Gastrocnemius medialis (tissue), 4 donors: ENCODE results near the gene TRIM8. TPM values are rescaled to one million over a fixed set of nuclear protein-coding genes. Genes with fewer than 3 reads are reported as not detected.

ENCODE experiments used
- ATAC-seq, 2 donors: fragments of 150-250 bp; one replicate each; pipeline ENCODE4 v1.9.1; 2016
- DNase-seq, 2 donors: peaks; one replicate each; pipeline ENCODE4 v3.0.0-alpha.2; 2019
- H3K27ac ChIP-seq, 4 donors: fragments of 200-600 bp; sonication (generic); 1 replicate in 1 of 4; 2 replicates in 3 of 4; pipeline ENCODE4 v1.5.1; 2016 to 2018; ENCODE audit warnings: mild to moderate bottlenecking in 2 of 4, moderate library complexity in 1 of 4
- H3K27me3 ChIP-seq, 3 donors: fragments of 200-600 bp; sonication (generic) in 2 of 3; 1 replicate in 1 of 3; 2 replicates in 2 of 3; pipeline versions ENCODE4 v1.5.1 to v1.6.0; 2016 to 2019; ENCODE audit warnings: mild to moderate bottlenecking in 1 of 3, moderate library complexity in 1 of 3
- H3K36me3 ChIP-seq, 2 donors: fragments of 200-600 bp; sonication (generic) in 1 of 2; one replicate each; pipeline ENCODE4 v1.5.1; 2017 to 2018
- H3K4me1 ChIP-seq, 2 donors: fragments of 200-600 bp; sonication (generic) in 1 of 2; one replicate each; pipeline ENCODE4 v1.5.1; 2016 to 2017; ENCODE audit warnings: mild to moderate bottlenecking in 2 of 2
- H3K4me3 ChIP-seq, 4 donors: fragments of 200-600 bp; sonication (generic) in 3 of 4; 1 replicate in 1 of 4; 2 replicates in 3 of 4; pipeline ENCODE4 v1.5.1; 2016 to 2019; ENCODE audit warnings: mild to moderate bottlenecking in 2 of 4
- H3K9me3 ChIP-seq, 3 donors: fragments of 200-600 bp; sonication (generic) in 2 of 3; 1 replicate in 1 of 3; 2 replicates in 2 of 3; pipeline ENCODE4 v1.5.1; 2016 to 2019
- POLR2A ChIP-seq, 2 donors: fragments of 450-650 bp; IDR thresholded peaks; one replicate each; pipeline ENCODE4 v1.6.1; 2017; ENCODE audit warnings: antibody characterized with exemption in 2 of 2, mild to moderate bottlenecking in 2 of 2, moderate library complexity in 2 of 2
- in situ Hi-C, 4 donors: fragments of 200-750 bp; cut with MboI; loops; one replicate each; pipeline versions ENCODE4 v1.15.0 to v1.8.0; 2017; ENCODE audit warnings: low sequenced_read_pairs in 4 of 4
- intact Hi-C: fragments of 100-400 bp; cut with DNase I; formaldehyde crosslinking; loops from one replicate; pipeline ENCODE4 v1.15.1; 2023; ENCODE audit warnings: low total_unique reads
- total RNA-seq, 4 donors: library from RNA; depleted of rRNA; stranded (reverse); fragments of >200 nt; gene quantifications; one replicate each; pipeline versions ENCODE4 v1.1.0 to v1.2.3, GENCODE V29; 2016
- TF ChIP-seq, protein P1 (sequence below), 5 experiments: fragments of 450-650 bp in 3 of 5; fragments of 200-600 bp in 2 of 5; sonication (generic) in 2 of 5; IDR thresholded peaks in 4 of 5; conservative IDR thresholded peaks in 1 of 5; 1 replicate in 4 of 5; 2 replicates in 1 of 5; pipeline ENCODE4 v1.5.1; 2016 to 2019; ENCODE audit warnings: antibody characterized with exemption in 5 of 5, mild to moderate bottlenecking in 3 of 5, moderate library complexity in 3 of 5

TRIM8 gene
- total RNA-seq, 4 donors from 2014 or later = 113 to 222 (median 138) TPM

DNA sequence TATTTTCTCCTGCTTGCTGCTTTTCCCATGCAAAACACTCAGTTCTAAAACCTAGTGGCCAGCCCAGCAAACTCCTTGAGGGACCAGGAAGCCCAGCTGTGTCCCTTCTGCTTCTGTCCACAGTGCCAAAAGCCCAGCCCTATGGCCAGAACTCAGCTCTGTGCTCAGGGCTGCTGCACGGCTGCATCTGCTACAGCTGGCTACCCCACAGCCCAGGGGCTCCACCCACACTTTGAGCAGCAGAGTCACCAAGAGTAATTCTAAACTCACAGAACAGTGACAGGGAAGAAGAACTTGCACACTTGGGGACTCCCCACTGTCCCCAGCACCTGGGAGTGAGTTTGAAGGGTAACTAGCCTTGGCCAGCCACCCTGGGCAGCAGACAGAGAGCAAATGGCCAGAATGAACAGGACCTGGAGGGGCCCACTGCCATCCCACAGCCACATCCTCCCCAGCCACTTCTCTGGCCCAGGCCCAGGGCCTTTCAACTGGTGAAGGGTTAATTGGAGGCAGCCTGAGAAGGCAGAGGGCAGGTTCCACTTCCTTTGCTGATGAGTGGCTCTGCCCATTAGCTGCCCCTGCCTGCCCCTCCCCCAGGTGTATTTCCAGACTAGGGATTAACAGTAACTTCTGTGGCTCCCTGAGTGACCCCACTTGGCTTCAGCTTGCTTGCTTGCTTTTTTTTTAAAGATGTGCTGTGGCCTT lies 28.1 kb upstream of the TRIM8 start:
- peak overlapping the region; percentile 58 to 89 (median 79) for H3K27ac ChIP-seq
- DNase-seq = peak; percentile 64 to 88
- TF ChIP-seq POLR2A (IDR thresholded peaks at IDR 0.05) = no peak
- TF ChIP-seq, protein P1, sequence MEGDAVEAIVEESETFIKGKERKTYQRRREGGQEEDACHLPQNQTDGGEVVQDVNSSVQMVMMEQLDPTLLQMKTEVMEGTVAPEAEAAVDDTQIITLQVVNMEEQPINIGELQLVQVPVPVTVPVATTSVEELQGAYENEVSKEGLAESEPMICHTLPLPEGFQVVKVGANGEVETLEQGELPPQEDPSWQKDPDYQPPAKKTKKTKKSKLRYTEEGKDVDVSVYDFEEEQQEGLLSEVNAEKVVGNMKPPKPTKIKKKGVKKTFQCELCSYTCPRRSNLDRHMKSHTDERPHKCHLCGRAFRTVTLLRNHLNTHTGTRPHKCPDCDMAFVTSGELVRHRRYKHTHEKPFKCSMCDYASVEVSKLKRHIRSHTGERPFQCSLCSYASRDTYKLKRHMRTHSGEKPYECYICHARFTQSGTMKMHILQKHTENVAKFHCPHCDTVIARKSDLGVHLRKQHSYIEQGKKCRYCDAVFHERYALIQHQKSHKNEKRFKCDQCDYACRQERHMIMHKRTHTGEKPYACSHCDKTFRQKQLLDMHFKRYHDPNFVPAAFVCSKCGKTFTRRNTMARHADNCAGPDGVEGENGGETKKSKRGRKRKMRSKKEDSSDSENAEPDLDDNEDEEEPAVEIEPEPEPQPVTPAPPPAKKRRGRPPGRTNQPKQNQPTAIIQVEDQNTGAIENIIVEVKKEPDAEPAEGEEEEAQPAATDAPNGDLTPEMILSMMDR (IDR thresholded peaks at IDR 0.05 in 4 of 5, conservative IDR thresholded peaks at IDR 0.05 in 1 of 5) = peak in 1 of 5 experiments; percentile 7

DNA sequence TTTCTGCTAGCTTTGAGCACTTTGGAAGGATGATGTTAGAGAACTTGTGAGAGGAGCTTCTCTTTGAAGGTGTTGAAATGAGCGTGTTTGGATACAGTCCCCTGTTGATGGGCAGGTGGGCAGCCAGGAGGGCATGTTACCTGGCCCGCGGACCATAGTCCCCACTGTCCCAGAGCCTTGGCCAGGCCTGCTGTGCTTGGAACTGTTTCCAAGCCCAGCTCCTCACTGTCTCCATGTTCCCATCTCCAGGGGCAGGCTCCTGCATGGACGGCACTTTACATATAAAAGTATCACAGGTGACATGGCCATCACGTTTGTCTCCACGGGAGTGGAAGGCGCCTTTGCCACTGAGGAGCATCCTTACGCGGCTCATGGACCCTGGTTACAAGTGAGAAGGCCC lies 27.2 kb upstream of the TRIM8 start:
- DNase-seq (no peak), ATAC-seq (no peak)
- H3K36me3 ChIP-seq = no peaks in the 10 kb centered on the region
- no peak overlapping the region for H3K4me3 ChIP-seq
- TF ChIP-seq POLR2A (IDR thresholded peaks at IDR 0.05) = no peak
- TF ChIP-seq, protein P1 (IDR thresholded peaks at IDR 0.05 in 4 of 5, conservative IDR thresholded peaks at IDR 0.05 in 1 of 5) = no peak
- H3K27me3 ChIP-seq = no peaks in the 10 kb centered on the region
- peak overlapping the region; percentile 58 to 89 (median 79) for H3K27ac ChIP-seq
- no peaks in the 10 kb centered on the region for H3K9me3 ChIP-seq
- peaks cover 83 to 87% of the 10 kb centered on the region in 2 donors for H3K4me1 ChIP-seq
- intact Hi-C loops = no loop called here
- in situ Hi-C loops = no loop called here

More for the DNA sequence above, 28.1 kb upstream of the TRIM8 start:
- Histone ChIP-seq H3K36me3 (no peaks in the 10 kb centered on the region), H3K4me1 (peaks cover 81 to 85% of the 10 kb centered on the region in 2 donors), H3K27me3 (no peaks in the 10 kb centered on the region), H3K4me3 (no peak overlapping the region), H3K9me3 (no peaks in the 10 kb centered on the region)
- intact Hi-C loops = no loop called here
- in situ Hi-C loops = no loop called here
- ATAC-seq = peak; percentile 73 to 75

DNA sequence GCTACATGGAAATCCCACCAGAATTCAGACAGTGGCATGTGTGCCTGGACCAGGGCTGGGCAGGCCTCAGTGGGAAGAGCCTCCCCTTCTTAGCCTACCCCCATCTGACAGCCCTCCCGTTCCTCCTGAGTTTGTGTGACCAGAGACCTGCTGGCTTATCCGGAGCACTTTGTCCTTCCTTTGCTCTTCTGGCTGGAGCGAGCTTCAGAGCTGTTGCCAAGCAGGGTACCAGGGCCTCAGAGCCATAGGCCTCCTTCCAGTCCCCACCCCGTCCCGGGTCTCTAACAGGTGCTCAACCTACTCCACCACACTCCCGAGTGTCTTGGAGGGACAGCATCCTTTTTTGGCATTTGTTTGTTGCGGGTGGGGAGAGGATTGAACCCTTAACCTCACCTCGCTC lies 26.5 kb upstream of the TRIM8 start:
- in situ Hi-C loops (no loop called here), intact Hi-C loops (no loop called here)
- Histone ChIP-seq H3K27ac (peak overlapping the region; percentile 58 to 89 (median 79)), H3K36me3 (no peaks in the 10 kb centered on the region), H3K9me3 (no peaks in the 10 kb centered on the region), H3K27me3 (no peaks in the 10 kb centered on the region), H3K4me1 (peaks cover 85 to 88% of the 10 kb centered on the region in 2 donors), H3K4me3 (no peak overlapping the region)
- TF ChIP-seq, protein P1 (IDR thresholded peaks at IDR 0.05 in 4 of 5, conservative IDR thresholded peaks at IDR 0.05 in 1 of 5) = no peak
- TF ChIP-seq POLR2A (IDR thresholded peaks at IDR 0.05) = no peak
- ATAC-seq (no peak), DNase-seq (no peak)

DNA sequence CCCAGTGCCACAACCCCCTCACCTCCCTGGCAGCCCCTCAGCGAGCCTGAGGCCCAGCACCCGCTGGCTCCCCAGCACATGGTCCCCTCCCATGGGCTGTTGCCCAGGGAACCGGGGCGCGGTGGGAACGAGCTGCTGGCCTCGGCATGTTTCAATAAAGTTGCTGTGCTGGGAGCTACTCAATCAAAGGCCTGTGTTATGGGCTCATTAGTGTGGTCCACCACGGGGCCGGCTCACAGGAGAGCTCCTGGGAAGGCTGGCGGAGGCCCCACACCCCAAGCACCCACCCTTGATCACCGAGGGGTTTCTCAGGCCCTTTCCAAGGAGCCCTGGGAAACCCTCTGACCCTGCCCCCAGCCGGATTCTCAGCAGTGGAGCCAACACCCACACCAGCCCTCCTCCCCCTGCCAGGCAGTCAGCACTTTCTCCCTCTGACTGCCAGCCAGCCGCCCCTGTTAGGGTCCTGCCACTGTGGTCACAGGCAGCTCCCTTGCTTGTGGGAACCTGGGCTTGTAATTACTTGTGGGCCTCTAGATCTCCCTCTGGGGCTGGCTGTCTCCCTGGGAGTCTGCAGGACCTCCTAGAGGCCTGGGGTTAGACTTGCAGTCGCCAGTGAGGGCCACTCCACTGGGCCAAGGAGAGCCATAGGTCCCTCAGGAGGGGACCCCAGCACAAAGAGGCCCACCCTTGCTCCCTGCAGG lies 24.8 kb upstream of the TRIM8 start:
- TF ChIP-seq, protein P1 (IDR thresholded peaks at IDR 0.05 in 4 of 5, conservative IDR thresholded peaks at IDR 0.05 in 1 of 5) = no peak
- no peak for TF ChIP-seq POLR2A (IDR thresholded peaks at IDR 0.05)
- Histone ChIP-seq H3K4me3 (no peak overlapping the region), H3K9me3 (no peaks in the 10 kb centered on the region), H3K36me3 (no peaks in the 10 kb centered on the region), H3K27me3 (no peaks in the 10 kb centered on the region), H3K27ac (peak overlapping the region; percentile 51 to 89 (median 70)), H3K4me1 (peaks cover 73% of the 10 kb centered on the region in 2 donors)
- DNase-seq = no peak
- no peak for ATAC-seq
- in situ Hi-C loops (no loop called here), intact Hi-C loops (no loop called here)
